A673 (cell line): Measurements from ENCODE around the gene MICALL2. TPM values are rescaled to one million over a fixed set of nuclear protein-coding genes. Genes with fewer than 3 reads are reported as not detected.

Source experiments
- BruUV-seq: library from RNA; stranded (reverse); fragments of 400-500 nt; replicated peaks from 2 replicates; lab custom pipeline; 2021; lab: Mats Ljungman, UMichigan
- CTCF ChIA-PET: fragments of 300-600 bp; sonication (Branson Sonifier 250); formaldehyde crosslinking; loops from one replicate; lab custom pipeline; 2022; ENCODE audit warnings: antibody characterized with exemption; lab: Charles Lee
- POLR2A ChIA-PET: fragments of 300-600 bp; sonication (Branson Sonifier 250); formaldehyde crosslinking; loops from one replicate; lab custom pipeline; 2022; ENCODE audit warnings: antibody characterized with exemption; ENCODE audit not compliant: low non-redundant PET; lab: Charles Lee
- DNase-seq: peaks from one replicate; pipeline ENCODE4 v3.0.0-alpha.2; 2015; ENCODE audit warnings: low spot score
- H3K27ac ChIP-seq: fragments of 200-600 bp; sonication (generic); 2 replicates; pipeline ENCODE4 v1.5.1; 2016; ENCODE audit warnings: mixed run types, low read depth, mild to moderate bottlenecking, mixed read lengths, antibody characterized with exemption, low read length; ENCODE audit not compliant: poor library complexity, severe bottlenecking
- H3K27me3 ChIP-seq: fragments of 200-600 bp; sonication (generic); replicated peaks from 2 replicates; pipeline ENCODE4 v1.6.1; 2017; ENCODE audit warnings: mixed run types, low read depth, mild to moderate bottlenecking, mixed read lengths, antibody characterized with exemption, low read length; ENCODE audit not compliant: insufficient read depth, poor library complexity
- H3K36me3 ChIP-seq: fragments of 200-600 bp; sonication (generic); 2 replicates; pipeline ENCODE4 v1.6.1; 2016; ENCODE audit warnings: mixed run types, mild to moderate bottlenecking, mixed read lengths, antibody characterized with exemption, low read length; ENCODE audit not compliant: insufficient read depth, poor library complexity, severe bottlenecking
- H3K4me1 ChIP-seq: fragments of 200-600 bp; sonication (generic); 2 replicates; pipeline ENCODE4 v1.6.1; 2017; ENCODE audit warnings: mixed run types, mild to moderate bottlenecking, mixed read lengths, antibody characterized with exemption, low read length; ENCODE audit not compliant: insufficient read depth, poor library complexity, severe bottlenecking
- H3K4me3 ChIP-seq: fragments of 200-600 bp; sonication (generic); 2 replicates; pipeline ENCODE4 v1.5.1; 2016; ENCODE audit warnings: low read depth, mixed run types, mild to moderate bottlenecking, mixed read lengths, low read length; ENCODE audit not compliant: poor library complexity, severe bottlenecking
- H3K9me3 ChIP-seq: fragments of 200-600 bp; sonication (generic); 2 replicates; pipeline ENCODE4 v1.6.1; 2016; ENCODE audit warnings: mixed run types, low read depth, mild to moderate bottlenecking, mixed read lengths, antibody characterized with exemption, low read length; ENCODE audit not compliant: poor library complexity, severe bottlenecking
- CTCF ChIP-seq: fragments of 300-800, 200-600 bp; sonication (generic); conservative IDR thresholded peaks from 2 replicates; pipeline ENCODE4 v1.5.1; 2017; ENCODE audit warnings: low read depth, mild to moderate bottlenecking, antibody characterized with exemption, low read length, moderate library complexity, mixed read lengths
- EZH2 ChIP-seq: fragments of 200-600 bp; sonication (generic); IDR thresholded peaks from 2 replicates; pipeline ENCODE4 v1.6.1; 2017; ENCODE audit warnings: borderline replicate concordance, low read depth, mild to moderate bottlenecking, mixed read lengths, antibody characterized with exemption, low read length; ENCODE audit not compliant: poor library complexity, severe bottlenecking
- intact Hi-C: fragments of 100-400 bp; cut with micrococcal nuclease; formaldehyde crosslinking; loops from one replicate; pipeline ENCODE4 v1.10.0; 2022; ENCODE audit not compliant: unreplicated experiment
- total RNA-seq: library from RNA; stranded (reverse); gene quantifications from 2 replicates; pipeline ENCODE4 v1.2.3, GENCODE V29; 2021

MICALL2 gene
- total RNA-seq, 1 experiment from 2014 or later = 10.1 TPM

- intact Hi-C loops = no loop called here
- CTCF ChIA-PET = no interaction called here
These were observed 11.6 kb upstream of the MICALL2 start for GRCh38 chr7:1470901-1471300.

GRCh38 chr7:1468643-1469298 is 9.5 kb upstream of the MICALL2 start:
- Histone ChIP-seq H3K36me3 (peaks cover 17% of the 10 kb centered on the region), H3K4me3 (no peak overlapping the region), H3K27ac (no peak overlapping the region), H3K4me1 (no peaks in the 10 kb centered on the region), H3K27me3 (no peaks in the 10 kb centered on the region), H3K9me3 (no peaks in the 10 kb centered on the region)
- ChIA-PET CTCF (no interaction called here), POLR2A (no interaction called here)
- TF ChIP-seq CTCF (no peak), EZH2 (no peak)
- BruUV-seq = no TSS peak
- intact Hi-C loops = no loop called here
- DNase-seq = no peak

More at GRCh38 chr7:1470901-1471300, 11.6 kb upstream of the MICALL2 start:
- Histone ChIP-seq H3K27me3 (no peaks in the 10 kb centered on the region), H3K36me3 (peaks cover 19% of the 10 kb centered on the region), H3K4me3 (no peak overlapping the region), H3K4me1 (no peaks in the 10 kb centered on the region), H3K27ac (no peak overlapping the region), H3K9me3 (no peaks in the 10 kb centered on the region)
- DNase-seq = no peak
- BruUV-seq = no TSS peak
- no peak for TF ChIP-seq EZH2
- POLR2A ChIA-PET = no interaction called here

- no TSS peak for BruUV-seq
- no peak for TF ChIP-seq EZH2
- no peak for TF ChIP-seq CTCF
- peaks cover 12% of the 10 kb centered on the region for H3K36me3 ChIP-seq
- no peak overlapping the region for H3K27ac ChIP-seq
- no peak overlapping the region for H3K4me3 ChIP-seq
- no peaks in the 10 kb centered on the region for H3K27me3 ChIP-seq
- POLR2A ChIA-PET = no interaction called here
- H3K4me1 ChIP-seq = no peaks in the 10 kb centered on the region
- intact Hi-C loops = no loop called here
- CTCF ChIA-PET = no interaction called here
- H3K9me3 ChIP-seq = no peaks in the 10 kb centered on the region
- DNase-seq = no peak
These were observed 8.9 kb upstream of the MICALL2 start for GRCh38 chr7:1468203-1468602.
